ENCODE results near the gene POU2AF2. TPM values are rescaled to one million over a fixed set of nuclear protein-coding genes. Genes with fewer than 3 reads are reported as not detected.

POU2AF2 gene
- total and polyA plus RNA-seq, 2 of the 8 experiments (the other 6 are each of a cell fraction or from before 2014, with no cell fraction given) = not detected

GRCh38 chr11:111231836-111232235, 13.7 kb upstream of the POU2AF2 start (continued):
- TF ChIP-seq CHD7 (IDR thresholded peaks at IDR 0.05; ENCODE audit: insufficient replicate concordance, low read length) (no peak), HDAC6 (IDR thresholded peaks at IDR 0.05; ENCODE audit: low read depth, low read length) (no peak), NANOG (IDR thresholded peaks at IDR 0.05; ENCODE audit: insufficient read depth, low read depth, low read length, poor library complexity, severe bottlenecking) (no peak), SP2 (IDR thresholded peaks at IDR 0.05; ENCODE audit: low read length) (no peak)

Measured in H1 (cell line).